ENCODE results near the gene DCUN1D2.

DNA sequence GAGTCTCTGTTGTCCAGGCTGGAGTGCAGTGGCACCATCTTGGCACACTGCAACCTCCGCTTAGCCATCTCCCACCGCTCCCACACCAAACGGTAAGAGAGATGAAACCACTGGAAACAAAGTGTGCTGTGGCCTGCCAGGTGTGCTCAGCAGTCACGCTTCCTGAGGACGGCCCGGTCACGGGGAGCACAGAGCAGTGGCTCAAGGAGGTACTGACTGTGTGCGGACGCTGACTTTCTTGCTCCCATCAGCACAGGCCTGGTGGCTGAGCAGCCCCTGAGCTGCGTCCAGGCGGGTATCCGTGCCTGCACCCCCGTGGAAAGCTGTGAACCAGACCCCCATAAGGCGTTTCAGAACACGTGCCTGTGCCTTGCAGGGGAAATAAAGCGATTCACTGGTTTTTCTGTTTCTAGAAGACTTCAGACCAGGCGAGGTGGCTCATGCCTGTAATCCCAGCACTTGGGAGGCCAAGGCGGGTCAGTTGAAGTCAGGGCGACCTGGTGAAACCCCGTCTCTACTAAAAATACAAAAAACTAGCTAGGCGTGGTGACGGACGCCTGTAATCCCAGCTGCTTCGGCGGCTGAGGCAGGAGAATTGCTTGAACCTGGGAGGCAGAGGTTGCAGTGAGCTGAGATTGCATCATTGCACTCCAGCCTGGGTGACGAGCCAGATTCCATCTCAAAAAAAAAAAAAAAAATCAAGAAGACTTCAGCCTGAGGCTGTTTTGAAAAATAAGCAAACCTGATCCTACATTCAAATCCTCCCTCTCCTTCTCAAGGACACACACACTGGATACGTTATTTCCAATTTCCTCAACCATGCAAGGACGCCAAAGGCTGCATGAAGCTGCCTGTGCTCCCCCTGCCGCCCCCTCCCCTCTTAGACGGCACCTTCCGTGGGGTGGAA lies 62.7 kb downstream of the DCUN1D2 start:
- TF ChIP-seq CTCF (IDR thresholded peaks at IDR 0.05) (no peak), POLR2AphosphoS5 (IDR thresholded peaks at IDR 0.05) (no peak), POLR2A (IDR thresholded peaks at IDR 0.05) (no peak), EP300 (IDR thresholded peaks at IDR 0.05; ENCODE audit: low read depth) (no peak)

Measured in transverse colon (tissue), 4 donors.